WI38 (cell line): ENCODE results near the gene TMEM11.

ENCODE experiments used
- H3K4me3 ChIP-seq: 2 replicates; pipeline ENCODE4 v1.5.1; 2011; ENCODE audit warnings: low read depth, mild to moderate bottlenecking, control low read depth, low read length
- TF ChIP-seq, protein P1 (sequence below): IDR thresholded peaks from 2 replicates; pipeline ENCODE4 v1.5.1; 2012; ENCODE audit warnings: low read depth, mild to moderate bottlenecking, control low read depth, low read length

TMEM11 gene

DNA sequence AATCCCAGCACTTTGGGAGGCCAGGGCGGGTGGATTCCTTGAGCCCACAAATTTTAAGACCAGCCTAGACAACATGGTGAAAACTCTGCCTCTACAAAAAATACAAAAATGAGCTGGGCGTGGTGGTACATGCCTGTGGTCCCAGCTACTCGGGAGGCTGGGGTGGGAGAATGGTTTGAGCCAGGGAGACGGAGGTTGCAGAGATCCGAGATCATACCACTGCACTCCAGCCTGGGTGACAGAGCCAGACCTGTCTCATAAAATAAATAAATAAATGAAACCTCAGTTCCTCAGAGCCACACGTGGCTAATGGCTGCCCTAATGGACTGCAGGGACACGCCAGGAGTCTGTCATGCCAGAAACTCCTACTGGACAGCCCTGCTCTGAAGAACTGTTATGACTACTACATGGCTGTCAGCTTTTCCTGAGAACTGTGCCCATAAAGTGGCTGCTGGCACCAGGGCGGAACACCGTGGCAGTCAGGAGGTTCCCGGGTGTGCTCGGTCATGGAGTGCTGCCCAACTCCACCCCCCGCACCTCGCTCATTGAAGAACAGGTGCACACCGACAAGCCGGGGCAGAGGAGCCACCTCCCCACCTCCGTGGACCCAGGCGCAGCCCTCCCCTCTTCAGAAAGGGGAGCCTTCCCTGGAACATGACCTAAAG, 4.3 kb downstream of the TMEM11 start:
- no peak overlapping the region for H3K4me3 ChIP-seq
- TF ChIP-seq, protein P1, sequence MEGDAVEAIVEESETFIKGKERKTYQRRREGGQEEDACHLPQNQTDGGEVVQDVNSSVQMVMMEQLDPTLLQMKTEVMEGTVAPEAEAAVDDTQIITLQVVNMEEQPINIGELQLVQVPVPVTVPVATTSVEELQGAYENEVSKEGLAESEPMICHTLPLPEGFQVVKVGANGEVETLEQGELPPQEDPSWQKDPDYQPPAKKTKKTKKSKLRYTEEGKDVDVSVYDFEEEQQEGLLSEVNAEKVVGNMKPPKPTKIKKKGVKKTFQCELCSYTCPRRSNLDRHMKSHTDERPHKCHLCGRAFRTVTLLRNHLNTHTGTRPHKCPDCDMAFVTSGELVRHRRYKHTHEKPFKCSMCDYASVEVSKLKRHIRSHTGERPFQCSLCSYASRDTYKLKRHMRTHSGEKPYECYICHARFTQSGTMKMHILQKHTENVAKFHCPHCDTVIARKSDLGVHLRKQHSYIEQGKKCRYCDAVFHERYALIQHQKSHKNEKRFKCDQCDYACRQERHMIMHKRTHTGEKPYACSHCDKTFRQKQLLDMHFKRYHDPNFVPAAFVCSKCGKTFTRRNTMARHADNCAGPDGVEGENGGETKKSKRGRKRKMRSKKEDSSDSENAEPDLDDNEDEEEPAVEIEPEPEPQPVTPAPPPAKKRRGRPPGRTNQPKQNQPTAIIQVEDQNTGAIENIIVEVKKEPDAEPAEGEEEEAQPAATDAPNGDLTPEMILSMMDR, result no peak

DNA sequence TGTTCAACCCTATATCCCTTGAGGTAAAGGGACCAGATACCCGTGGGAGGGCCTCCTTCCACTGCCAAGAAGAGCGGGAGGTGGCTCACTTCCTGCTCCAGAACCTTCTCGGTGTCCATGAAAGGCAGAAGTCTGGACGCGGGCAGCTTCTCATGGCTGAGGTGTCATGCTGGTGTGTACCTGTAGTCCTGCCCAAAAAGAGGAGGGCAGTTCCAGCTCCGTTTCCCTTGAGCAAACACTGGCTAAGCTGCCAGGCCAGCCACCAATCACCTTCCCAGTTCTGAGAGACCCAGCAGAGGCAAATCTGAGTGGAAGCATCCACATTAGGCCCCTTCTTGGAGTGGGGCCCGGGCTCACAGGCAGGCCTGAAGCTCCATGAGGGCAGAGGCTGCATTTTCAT, 5.6 kb downstream of the TMEM11 start:
- TF ChIP-seq, protein P1, result no peak
- H3K4me3 ChIP-seq, result no peak overlapping the region

DNA sequence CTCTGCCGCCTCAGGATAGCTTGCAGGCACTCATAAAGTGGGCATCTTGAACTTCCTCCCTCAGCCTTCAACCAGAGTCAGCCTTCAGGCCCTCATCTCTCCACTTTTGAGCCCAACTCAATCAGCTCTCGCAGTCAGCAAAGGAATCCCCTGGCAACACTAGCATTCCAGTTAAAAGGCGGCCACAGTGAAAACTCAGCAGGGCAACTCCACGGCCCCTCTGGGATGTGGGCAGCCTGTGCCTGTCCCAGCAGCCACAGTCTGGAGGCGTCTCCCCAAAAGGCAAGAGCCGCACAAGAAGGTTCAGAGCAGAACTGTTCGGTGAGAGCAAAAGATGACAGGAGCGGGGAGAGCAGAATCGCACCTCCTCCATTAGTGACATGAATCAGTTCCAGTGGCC, 9.0 kb downstream of the TMEM11 start:
- TF ChIP-seq, protein P1, result no peak
- H3K4me3 ChIP-seq, result no peak overlapping the region

DNA sequence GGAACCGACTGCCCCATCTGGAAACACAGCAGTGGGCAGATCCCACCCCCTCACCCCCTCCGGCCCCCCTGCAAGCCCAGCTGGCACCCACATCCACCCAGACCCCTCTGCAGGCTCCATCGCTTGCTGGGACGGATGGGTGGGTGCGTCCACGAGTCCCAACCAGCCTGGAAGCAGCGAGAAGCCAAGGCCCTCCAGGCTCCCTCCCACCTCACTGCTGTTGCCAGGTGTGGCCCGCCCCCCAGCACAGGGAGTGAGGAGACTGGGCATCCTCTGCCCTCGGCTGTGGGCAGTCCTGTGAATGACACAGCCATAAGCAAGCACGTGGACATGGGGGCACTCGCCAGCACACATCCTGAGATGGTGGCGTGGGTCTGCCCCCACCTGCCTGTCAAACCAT, 11.4 kb downstream of the TMEM11 start:
- TF ChIP-seq, protein P1, result no peak
- H3K4me3 ChIP-seq, result no peak overlapping the region

DNA sequence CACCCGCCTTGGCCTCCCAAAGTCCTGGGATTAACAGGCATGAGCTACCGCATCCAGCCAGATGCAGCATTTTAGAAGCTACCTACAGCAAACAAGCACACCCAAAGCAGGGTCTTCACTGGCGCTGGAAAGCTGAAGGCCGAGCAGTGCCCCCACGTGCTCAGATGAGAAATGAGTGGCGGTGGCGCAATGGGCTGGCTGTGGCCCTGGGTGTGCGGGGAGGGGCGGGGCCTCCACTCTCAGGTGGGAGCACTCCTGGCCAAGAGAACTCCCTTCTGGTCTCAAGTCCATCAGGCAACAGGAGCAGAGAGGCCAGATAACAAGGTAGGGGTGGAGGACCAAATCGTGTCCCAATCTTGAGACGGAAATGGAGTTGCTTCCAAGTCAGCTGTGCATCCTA, 12.1 kb downstream of the TMEM11 start:
- H3K4me3 ChIP-seq, result no peak overlapping the region
- TF ChIP-seq, protein P1, result no peak

DNA sequence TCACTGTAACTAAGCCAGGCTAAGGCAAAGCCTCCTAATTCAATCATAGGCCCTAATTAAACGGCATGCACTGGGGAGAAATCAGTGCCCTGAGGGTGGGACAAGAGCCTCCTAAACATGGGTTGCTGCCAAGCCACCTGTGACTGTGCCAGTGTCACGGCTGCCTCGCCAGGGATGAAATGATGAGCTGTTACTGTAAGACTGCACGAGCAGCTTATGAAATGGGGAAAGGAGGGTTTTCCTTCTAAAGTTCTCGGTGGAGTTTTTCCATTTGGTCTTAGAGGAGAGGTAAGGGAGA, 12.7 kb downstream of the TMEM11 start:
- H3K4me3 ChIP-seq, result no peak overlapping the region
- TF ChIP-seq, protein P1, result no peak

DNA sequence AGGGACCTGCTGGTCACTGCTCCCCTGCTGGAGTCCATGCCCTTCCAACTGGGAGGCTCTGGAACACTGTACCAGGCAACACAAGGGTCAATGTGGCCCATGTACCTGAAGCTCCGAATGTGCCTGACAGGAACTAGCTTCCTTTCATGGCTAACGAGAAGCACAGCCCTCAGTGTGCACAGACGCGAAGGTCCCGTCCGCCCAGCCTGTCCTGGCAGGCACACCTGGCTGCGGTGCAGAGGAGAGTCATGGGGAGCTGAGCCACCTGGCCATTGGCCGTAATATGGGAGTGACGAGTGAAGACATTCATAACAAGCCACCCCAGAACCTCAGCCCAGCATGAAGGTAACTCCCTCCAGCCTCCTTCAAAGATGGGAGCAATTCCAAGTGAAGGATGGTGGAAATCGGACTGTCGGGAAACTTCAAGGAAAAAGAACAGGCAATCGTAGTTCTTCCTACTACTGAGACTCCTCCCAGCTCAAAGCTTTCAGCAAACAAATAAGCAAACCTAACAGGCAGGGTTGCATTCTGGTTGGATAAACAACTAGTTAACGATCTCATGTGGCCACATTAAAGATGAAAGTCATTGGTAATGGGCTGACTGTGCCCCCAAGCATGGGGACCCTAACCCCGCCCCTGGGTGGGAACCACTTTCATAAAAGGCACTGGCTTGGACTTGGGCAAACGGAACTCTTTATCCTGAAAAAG, 13.2 kb downstream of the TMEM11 start:
- H3K4me3 ChIP-seq, result no peak overlapping the region
- TF ChIP-seq, protein P1, result no peak
